Hepatocyte (in vitro differentiated cells): ENCODE results near the gene PGA4. TPM values are rescaled to one million over a fixed set of nuclear protein-coding genes. Genes with fewer than 3 reads are reported as not detected.
"Not testable (repeated sequence)": the region's sequence is repeated elsewhere in the genome, so short reads cannot be mapped to it uniquely, and the experiment has no call there.

Experiments
- DNase-seq: peaks from one replicate; pipeline ENCODE4 v3.0.0-alpha.2; 2016; ENCODE audit warnings: low spot score
- H2AFZ ChIP-seq: fragments of 200-600 bp; sonication (generic); 2 replicates; pipeline ENCODE4 v1.6.0; 2016; ENCODE audit warnings: antibody characterized with exemption, mild to moderate bottlenecking
- H3K27ac ChIP-seq: fragments of 200-600 bp; sonication (generic); 2 replicates; pipeline ENCODE4 v1.5.1; 2016; ENCODE audit warnings: mild to moderate bottlenecking
- H3K27me3 ChIP-seq: fragments of 200-600 bp; sonication (generic); 2 replicates; pipeline ENCODE4 v1.6.1; 2016
- H3K36me3 ChIP-seq: fragments of 200-600 bp; sonication (generic); replicated peaks from 2 replicates; pipeline ENCODE4 v1.5.1; 2016; ENCODE audit warnings: low read depth; ENCODE audit not compliant: insufficient read depth
- H3K4me1 ChIP-seq: fragments of 200-600 bp; sonication (generic); 2 replicates; pipeline ENCODE4 v1.5.1; 2016; ENCODE audit warnings: mild to moderate bottlenecking, moderate library complexity; ENCODE audit not compliant: insufficient read depth
- H3K4me2 ChIP-seq: fragments of 200-600 bp; sonication (generic); 2 replicates; pipeline ENCODE4 v1.6.0; 2016
- H3K4me3 ChIP-seq: fragments of 200-600 bp; sonication (generic); 2 replicates; pipeline ENCODE4 v1.5.1; 2016; ENCODE audit warnings: mild to moderate bottlenecking
- H3K79me2 ChIP-seq: fragments of 200-600 bp; sonication (generic); 2 replicates; pipeline ENCODE4 v1.6.0; 2017; ENCODE audit warnings: mild to moderate bottlenecking
- H3K9me2 ChIP-seq: fragments of 200-600 bp; sonication (generic); replicated peaks from 2 replicates; pipeline ENCODE4 v1.6.0; 2017; ENCODE audit warnings: mild to moderate bottlenecking; ENCODE audit not compliant: insufficient read depth
- H3K9me3 ChIP-seq: fragments of 200-600 bp; sonication (generic); 2 replicates; pipeline ENCODE4 v1.5.1; 2016; ENCODE audit warnings: low read depth, mild to moderate bottlenecking
- H4K20me1 ChIP-seq: fragments of 200-600 bp; sonication (generic); 2 replicates; pipeline ENCODE4 v1.6.0; 2016; ENCODE audit warnings: mild to moderate bottlenecking; ENCODE audit not compliant: insufficient read depth, poor library complexity, severe bottlenecking
- WGBS: methylation state at CpG from one replicate; pipeline ENCODE4 v1.1.6; 2016; ENCODE audit warnings: low lambda C conversion rate; ENCODE audit errors: missing lambda C conversion rate; 5-methylcytosine and 5-hydroxymethylcytosine counted together
- polyA plus RNA-seq: library from polyadenylated mRNA; unstranded; fragments of >200 nt; fragmentation: Nextera tagmentation; extraction: Ambion mirVana; gene quantifications from 2 replicates; pipeline ENCODE4 v1.2.1, GENCODE V29; 2016
- total RNA-seq: library from RNA; depleted of rRNA; stranded (reverse); fragments of >200 nt; gene quantifications from 2 replicates; pipeline ENCODE4 v1.2.3, GENCODE V29; 2014

PGA4 gene
- total and polyA plus RNA-seq, 2 experiments from 2014 or later = 2.0 to 16.2 TPM

- H3K36me3 ChIP-seq, H3K27ac ChIP-seq: not testable (repeated sequence)
- no CpG with 5 or more reads among the region's 5 CpGs for WGBS
Measured at GRCh38 chr11:61203873-61204272, 18.3 kb upstream of the PGA4 start.

GRCh38 chr11:61204502-61205059 is 17.6 kb upstream of the PGA4 start:
- H3K27ac ChIP-seq, DNase-seq, H3K36me3 ChIP-seq, H3K9me2 ChIP-seq, H2AFZ ChIP-seq, H3K4me3 ChIP-seq, H3K27me3 ChIP-seq, H3K79me2 ChIP-seq, H3K4me2 ChIP-seq, H4K20me1 ChIP-seq, H3K4me1 ChIP-seq, H3K9me3 ChIP-seq: not testable (repeated sequence)
- WGBS = 83% methylated on average over 14 of the region's 14 CpGs

More at GRCh38 chr11:61203873-61204272, 18.3 kb upstream of the PGA4 start:
- H4K20me1 ChIP-seq, H3K79me2 ChIP-seq, H3K27me3 ChIP-seq, H3K9me2 ChIP-seq, H3K4me3 ChIP-seq, H3K4me2 ChIP-seq, H2AFZ ChIP-seq, H3K9me3 ChIP-seq, H3K4me1 ChIP-seq, DNase-seq: not testable (repeated sequence)

- H3K36me3 ChIP-seq, H3K9me3 ChIP-seq, H3K27me3 ChIP-seq, H3K27ac ChIP-seq, DNase-seq, H3K4me2 ChIP-seq, H2AFZ ChIP-seq, H3K4me3 ChIP-seq, H4K20me1 ChIP-seq, H3K4me1 ChIP-seq, H3K9me2 ChIP-seq, H3K79me2 ChIP-seq: not testable (repeated sequence)
- no CpG with 5 or more reads among the region's 9 CpGs for WGBS
Measured at GRCh38 chr11:61207636-61208310, 14.4 kb upstream of the PGA4 start.

- not testable (repeated sequence) for H3K27ac ChIP-seq, H3K4me3 ChIP-seq, DNase-seq, H3K36me3 ChIP-seq, H3K9me3 ChIP-seq, H3K9me2 ChIP-seq, H2AFZ ChIP-seq, H3K4me2 ChIP-seq, H3K79me2 ChIP-seq, H4K20me1 ChIP-seq, H3K4me1 ChIP-seq, H3K27me3 ChIP-seq
- no CpG with 5 or more reads among the region's 6 CpGs for WGBS
Measured at GRCh38 chr11:61210629-61211028, 11.5 kb upstream of the PGA4 start.

GRCh38 chr11:61211327-61211952 is 10.7 kb upstream of the PGA4 start:
- not testable (repeated sequence) for H2AFZ ChIP-seq, H3K27ac ChIP-seq, H3K36me3 ChIP-seq, H3K79me2 ChIP-seq, H3K9me3 ChIP-seq, DNase-seq, H3K4me2 ChIP-seq, H3K4me3 ChIP-seq, H4K20me1 ChIP-seq, H3K9me2 ChIP-seq, H3K4me1 ChIP-seq, H3K27me3 ChIP-seq
- 89% methylated on average over 7 of the region's 10 CpGs for WGBS

- not testable (repeated sequence) for H3K36me3 ChIP-seq, H3K9me2 ChIP-seq, H3K9me3 ChIP-seq, H3K27me3 ChIP-seq, H3K4me3 ChIP-seq, DNase-seq, H3K4me1 ChIP-seq, H2AFZ ChIP-seq, H3K79me2 ChIP-seq, H3K27ac ChIP-seq, H4K20me1 ChIP-seq, H3K4me2 ChIP-seq
- WGBS = no CpG with 5 or more reads among the region's 15 CpGs
Measured at GRCh38 chr11:61212202-61212601, 9.9 kb upstream of the PGA4 start.

GRCh38 chr11:61213711-61214324 is 8.3 kb upstream of the PGA4 start:
- not testable (repeated sequence) for H3K4me2 ChIP-seq, H3K4me1 ChIP-seq, H3K36me3 ChIP-seq, H3K27ac ChIP-seq, H4K20me1 ChIP-seq, H3K4me3 ChIP-seq, DNase-seq, H3K9me2 ChIP-seq, H3K79me2 ChIP-seq, H2AFZ ChIP-seq, H3K9me3 ChIP-seq, H3K27me3 ChIP-seq
- WGBS = no CpG with 5 or more reads among the region's 3 CpGs

- H3K4me3 ChIP-seq, H3K9me3 ChIP-seq, H4K20me1 ChIP-seq, H3K79me2 ChIP-seq, H3K27me3 ChIP-seq, H3K9me2 ChIP-seq, H3K4me1 ChIP-seq, H3K4me2 ChIP-seq, DNase-seq, H3K27ac ChIP-seq, H2AFZ ChIP-seq, H3K36me3 ChIP-seq: not testable (repeated sequence)
- WGBS = no CpG with 5 or more reads among the region's 4 CpGs
Measured at GRCh38 chr11:61218306-61218705, 3.8 kb upstream of the PGA4 start.

- not testable (repeated sequence) for H3K27ac ChIP-seq, H3K4me1 ChIP-seq, H3K9me2 ChIP-seq, H2AFZ ChIP-seq, H4K20me1 ChIP-seq, DNase-seq, H3K9me3 ChIP-seq, H3K36me3 ChIP-seq, H3K79me2 ChIP-seq, H3K4me2 ChIP-seq, H3K4me3 ChIP-seq, H3K27me3 ChIP-seq
- 89% methylated on average over 5 of the region's 5 CpGs for WGBS
Measured at GRCh38 chr11:61219016-61219415, 3.1 kb upstream of the PGA4 start.
